AG04450 (cell line): ENCODE results near the gene KREMEN1. TPM values are rescaled to one million over a fixed set of nuclear protein-coding genes. Genes with fewer than 3 reads are reported as not detected.

Source experiments
- CTCF ChIA-PET: fragments of 300-600, 350-600 bp; formaldehyde crosslinking; extraction: SDS; loops from one replicate; lab custom pipeline; 2022; ENCODE audit warnings: antibody characterized with exemption, inconsistent platforms; lab: Charles Lee
- POLR2A ChIA-PET: fragments of 350-600 bp; formaldehyde crosslinking; extraction: SDS; loops from one replicate; lab custom pipeline; 2021; ENCODE audit warnings: antibody characterized with exemption, inconsistent platforms; lab: Yijun Ruan, JAX
- DNase-seq: peaks from one replicate; pipeline ENCODE4 v3.0.0-alpha.2; 2011; ENCODE audit warnings: low read depth, low spot score
- H3K27ac ChIP-seq: one replicate; pipeline ENCODE4 v1.5.1; 2012; ENCODE audit warnings: low read depth, low read length, control low read depth
- H3K27me3 ChIP-seq: one replicate; pipeline ENCODE4 v1.6.0; 2012; ENCODE audit warnings: low read length; ENCODE audit not compliant: control insufficient read depth, insufficient read depth
- H3K4me3 ChIP-seq: 2 replicates; pipeline ENCODE4 v1.5.1; 2011; ENCODE audit warnings: mild to moderate bottlenecking, low read depth, low read length, control low read depth
- H3K9me3 ChIP-seq: 2 replicates; pipeline ENCODE4 v1.5.1; 2012; ENCODE audit warnings: low read length; ENCODE audit not compliant: control insufficient read depth, insufficient read depth
- polyA plus RNA-seq: library from polyadenylated mRNA; depleted of rRNA; stranded (reverse); fragments of >200 nt; gene quantifications from 2 replicates; pipeline ENCODE4 v1.2.3, GENCODE V29; 2011
- TF ChIP-seq, protein P1 (sequence below): IDR thresholded peaks from 2 replicates; pipeline ENCODE4 v1.5.1; 2011; ENCODE audit warnings: low read depth, low read length, control low read depth, inconsistent platforms

Gene KREMEN1
- polyA plus RNA-seq, 1 experiment = 5.9 TPM

DNA sequence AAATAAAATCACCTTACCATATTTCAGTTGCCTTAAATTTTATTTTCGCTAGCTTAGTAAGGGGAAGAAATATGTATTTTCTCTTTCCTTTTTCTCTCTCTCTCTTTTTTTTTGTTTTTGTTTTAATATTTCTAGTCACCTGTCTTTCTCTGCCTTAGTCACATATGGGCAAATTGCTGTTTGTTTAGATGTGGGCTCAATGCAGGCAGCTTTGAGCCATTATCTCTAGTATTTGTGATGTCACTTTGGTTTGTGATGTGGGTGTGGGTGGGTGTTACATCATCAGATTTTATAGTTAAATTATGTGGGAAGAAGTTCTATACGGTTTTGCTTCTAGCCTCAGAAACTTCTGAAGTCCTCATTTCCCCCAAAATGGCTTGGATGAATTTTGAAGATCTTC is 11.1 kb upstream of the KREMEN1 start, which contains the start of gene C22orf31:
Gene C22orf31, minus strand, starts transcription at position 59 of the 400 bp plus-strand sequence. Its CDS starts 39 bp downstream, at position 20.
- CTCF ChIA-PET = interaction anchor here (1.4 kb wide), 1 partner anchor 21 kb away, joined by 3 read pairs; no protein-coding TSS in a partner anchor
- no peak for DNase-seq
- no peak within 1 kb of the TSS for H3K4me3 ChIP-seq
- H3K9me3 ChIP-seq = no peaks in the 10 kb centered on the region
- TF ChIP-seq, protein P1, sequence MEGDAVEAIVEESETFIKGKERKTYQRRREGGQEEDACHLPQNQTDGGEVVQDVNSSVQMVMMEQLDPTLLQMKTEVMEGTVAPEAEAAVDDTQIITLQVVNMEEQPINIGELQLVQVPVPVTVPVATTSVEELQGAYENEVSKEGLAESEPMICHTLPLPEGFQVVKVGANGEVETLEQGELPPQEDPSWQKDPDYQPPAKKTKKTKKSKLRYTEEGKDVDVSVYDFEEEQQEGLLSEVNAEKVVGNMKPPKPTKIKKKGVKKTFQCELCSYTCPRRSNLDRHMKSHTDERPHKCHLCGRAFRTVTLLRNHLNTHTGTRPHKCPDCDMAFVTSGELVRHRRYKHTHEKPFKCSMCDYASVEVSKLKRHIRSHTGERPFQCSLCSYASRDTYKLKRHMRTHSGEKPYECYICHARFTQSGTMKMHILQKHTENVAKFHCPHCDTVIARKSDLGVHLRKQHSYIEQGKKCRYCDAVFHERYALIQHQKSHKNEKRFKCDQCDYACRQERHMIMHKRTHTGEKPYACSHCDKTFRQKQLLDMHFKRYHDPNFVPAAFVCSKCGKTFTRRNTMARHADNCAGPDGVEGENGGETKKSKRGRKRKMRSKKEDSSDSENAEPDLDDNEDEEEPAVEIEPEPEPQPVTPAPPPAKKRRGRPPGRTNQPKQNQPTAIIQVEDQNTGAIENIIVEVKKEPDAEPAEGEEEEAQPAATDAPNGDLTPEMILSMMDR = no peak
- H3K27me3 ChIP-seq = peaks cover 9% of the 10 kb centered on the region
- no peak within 1 kb of the TSS for H3K27ac ChIP-seq
- POLR2A ChIA-PET = no interaction called here

DNA sequence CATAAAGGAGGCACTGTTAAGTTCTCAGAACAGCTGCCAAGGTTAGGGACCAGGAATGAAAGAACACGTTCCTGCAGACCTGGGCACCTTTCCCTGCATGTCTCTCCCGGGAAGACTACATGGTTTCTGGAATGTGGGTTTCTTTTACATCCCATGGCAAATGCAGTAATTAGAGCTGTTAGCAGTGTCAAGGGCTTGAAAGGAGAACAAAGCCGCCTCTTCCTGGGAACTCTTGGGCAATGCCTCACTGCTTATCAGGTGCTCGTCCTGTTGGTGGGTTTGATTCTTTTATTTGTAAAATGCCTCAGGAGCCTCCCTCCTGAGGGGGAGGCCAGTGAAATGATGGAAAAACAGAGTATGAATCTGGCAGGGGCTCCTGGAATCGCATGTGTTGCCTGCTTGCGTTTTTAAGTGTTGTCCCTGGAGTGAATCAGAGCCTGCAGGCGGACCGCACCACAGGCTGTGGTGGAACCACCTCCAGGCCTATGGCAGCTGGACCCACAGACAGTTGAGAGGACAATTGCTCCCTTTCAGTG is 10.5 kb upstream of the KREMEN1 start:
- TF ChIP-seq, protein P1 = no peak
- H3K4me3 ChIP-seq = no peak overlapping the region
- DNase-seq = no peak
- ChIA-PET POLR2A (no interaction called here), CTCF (interaction anchor here (1.4 kb wide), 1 partner anchor 22 kb away, joined by 3 read pairs; no protein-coding TSS in a partner anchor)
- H3K27me3 ChIP-seq = peaks cover 9% of the 10 kb centered on the region
- no peaks in the 10 kb centered on the region for H3K9me3 ChIP-seq
- no peak overlapping the region for H3K27ac ChIP-seq

DNA sequence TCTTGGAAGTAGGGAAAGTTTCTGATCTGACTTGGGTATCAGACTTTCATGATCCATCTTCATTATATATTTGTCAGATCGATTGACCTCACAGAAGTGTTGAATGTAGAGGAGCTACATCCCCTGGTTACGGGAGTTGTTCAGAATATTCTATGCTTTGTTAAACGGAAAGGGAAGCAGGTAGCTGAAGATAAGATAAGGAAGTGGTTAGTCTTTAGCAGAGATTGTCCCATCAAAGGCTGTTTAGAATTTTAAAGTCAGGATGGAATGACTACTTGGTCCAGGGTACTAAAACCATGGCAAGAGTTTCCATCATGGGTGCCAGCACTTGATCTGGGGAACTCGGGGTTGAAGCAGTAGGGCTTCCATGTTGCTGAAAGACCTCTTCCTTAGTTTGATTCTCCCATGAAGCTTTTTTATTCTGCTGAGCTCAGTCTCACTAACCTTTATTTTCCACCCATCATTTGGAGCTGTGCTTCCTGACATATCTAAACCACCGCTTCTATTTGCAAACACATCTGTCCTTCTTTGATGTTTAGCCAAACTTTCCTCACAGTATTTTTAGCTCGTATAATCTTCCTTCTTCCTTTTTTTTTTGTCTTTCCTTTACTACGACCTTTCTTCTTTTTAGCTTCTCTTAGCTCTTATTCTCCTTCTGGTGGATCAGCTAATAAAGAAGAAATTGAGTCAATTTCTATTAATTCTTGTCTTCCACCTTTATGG is 7.2 kb upstream of the KREMEN1 start:
- TF ChIP-seq, protein P1 = no peak
- H3K9me3 ChIP-seq = no peaks in the 10 kb centered on the region
- no peak for DNase-seq
- H3K27me3 ChIP-seq = peaks cover 16% of the 10 kb centered on the region
- H3K27ac ChIP-seq = no peak overlapping the region
- no peak overlapping the region for H3K4me3 ChIP-seq
- POLR2A ChIA-PET = interaction anchor here (0.6 kb wide), 1 partner anchor 14 kb away, joined by 3 read pairs; no protein-coding TSS in a partner anchor
- CTCF ChIA-PET = interaction anchor here (0.5 to 1.3 kb wide), 6 partner anchors 10 to 236 kb away, joined by 3 to 4 read pairs (median 3); no protein-coding TSS in a partner anchor

DNA sequence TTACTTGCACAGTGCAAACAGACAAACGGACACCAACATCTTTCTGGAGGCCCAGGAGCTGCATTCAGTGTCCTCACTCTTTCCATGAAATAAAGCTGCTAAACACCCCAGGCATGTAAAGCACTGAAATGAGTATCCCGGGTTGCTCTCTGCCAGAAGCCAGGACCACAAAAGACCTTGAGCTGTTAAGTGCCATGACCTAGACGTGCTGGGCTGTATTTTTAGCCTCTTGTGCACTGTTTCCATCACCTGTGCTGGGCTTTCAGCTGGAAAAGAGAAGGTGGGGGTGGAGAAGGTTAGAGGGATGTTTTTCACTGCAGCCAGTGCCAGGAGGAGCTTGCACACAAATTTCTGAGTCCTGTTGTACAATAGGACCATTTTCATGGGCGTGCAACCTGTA is 3.4 kb upstream of the KREMEN1 start:
- peaks cover 9% of the 10 kb centered on the region; the same call in 1 of the 2 replicates for H3K9me3 ChIP-seq
- no peak overlapping the region for H3K4me3 ChIP-seq
- H3K27ac ChIP-seq = no peak overlapping the region
- TF ChIP-seq, protein P1 = no peak
- peaks cover 22% of the 10 kb centered on the region for H3K27me3 ChIP-seq
- ChIA-PET POLR2A (no interaction called here), CTCF (no interaction called here)
- no peak for DNase-seq

DNA sequence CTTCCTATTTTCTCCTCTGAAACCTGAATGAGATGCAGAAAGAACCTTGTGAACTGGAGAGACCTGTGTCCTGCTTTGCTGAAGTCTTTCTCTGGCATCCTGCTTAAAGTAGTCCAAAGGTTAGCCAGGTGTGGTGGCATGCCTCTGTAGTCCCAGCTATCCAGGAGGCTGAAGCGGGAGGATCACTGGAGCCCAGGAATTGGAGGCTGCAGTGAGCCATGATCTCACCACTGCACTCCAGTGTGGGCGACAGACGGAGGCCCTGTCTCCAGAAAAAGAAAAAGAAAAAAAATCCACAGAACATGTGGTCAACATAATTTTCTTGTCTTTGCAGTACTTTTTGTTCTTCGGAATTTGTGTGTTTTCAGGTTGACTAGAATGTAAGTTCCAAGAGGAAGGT is 2.3 kb upstream of the KREMEN1 start:
- no peak overlapping the region for H3K4me3 ChIP-seq
- TF ChIP-seq, protein P1 = no peak
- peaks cover 9% of the 10 kb centered on the region; the same call in 1 of the 2 replicates for H3K9me3 ChIP-seq
- no peak overlapping the region for H3K27ac ChIP-seq
- DNase-seq = no peak
- peaks cover 23% of the 10 kb centered on the region for H3K27me3 ChIP-seq
- POLR2A ChIA-PET = no interaction called here
- CTCF ChIA-PET = interaction anchor here (0.6 kb wide), 1 partner anchor 462 kb away, joined by 4 read pairs; no protein-coding TSS in a partner anchor
